ENCODE data around the gene TIE1.

DNA sequence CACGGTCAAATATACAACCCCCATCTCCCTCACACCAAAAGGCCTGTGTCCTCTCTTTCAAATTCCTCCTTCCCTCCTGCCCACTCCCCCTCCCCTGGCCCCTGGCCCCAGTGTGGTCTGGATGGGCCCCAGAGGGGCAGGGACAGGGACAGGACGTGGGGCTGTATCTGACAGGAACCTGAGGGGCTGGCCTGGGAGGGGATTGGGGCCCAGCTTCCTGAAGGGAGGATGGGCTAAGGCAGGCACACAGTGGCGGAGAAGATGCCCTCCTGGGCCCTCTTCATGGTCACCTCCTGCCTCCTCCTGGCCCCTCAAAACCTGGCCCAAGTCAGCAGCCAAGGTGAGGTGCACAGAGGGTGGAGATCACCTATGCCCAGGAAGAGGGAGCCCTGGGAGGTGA, 36.8 kb downstream of the TIE1 start, which contains the start of gene MPL:
- TF ChIP-seq, protein P1, sequence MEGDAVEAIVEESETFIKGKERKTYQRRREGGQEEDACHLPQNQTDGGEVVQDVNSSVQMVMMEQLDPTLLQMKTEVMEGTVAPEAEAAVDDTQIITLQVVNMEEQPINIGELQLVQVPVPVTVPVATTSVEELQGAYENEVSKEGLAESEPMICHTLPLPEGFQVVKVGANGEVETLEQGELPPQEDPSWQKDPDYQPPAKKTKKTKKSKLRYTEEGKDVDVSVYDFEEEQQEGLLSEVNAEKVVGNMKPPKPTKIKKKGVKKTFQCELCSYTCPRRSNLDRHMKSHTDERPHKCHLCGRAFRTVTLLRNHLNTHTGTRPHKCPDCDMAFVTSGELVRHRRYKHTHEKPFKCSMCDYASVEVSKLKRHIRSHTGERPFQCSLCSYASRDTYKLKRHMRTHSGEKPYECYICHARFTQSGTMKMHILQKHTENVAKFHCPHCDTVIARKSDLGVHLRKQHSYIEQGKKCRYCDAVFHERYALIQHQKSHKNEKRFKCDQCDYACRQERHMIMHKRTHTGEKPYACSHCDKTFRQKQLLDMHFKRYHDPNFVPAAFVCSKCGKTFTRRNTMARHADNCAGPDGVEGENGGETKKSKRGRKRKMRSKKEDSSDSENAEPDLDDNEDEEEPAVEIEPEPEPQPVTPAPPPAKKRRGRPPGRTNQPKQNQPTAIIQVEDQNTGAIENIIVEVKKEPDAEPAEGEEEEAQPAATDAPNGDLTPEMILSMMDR (IDR thresholded peaks at IDR 0.05; ENCODE audit: insufficient read depth, low read depth, low read length), result no peak
- TF ChIP-seq EZH2 (IDR thresholded peaks at IDR 0.05; ENCODE audit: insufficient read depth, low read length), result no peak

Measured in astrocyte (in vitro differentiated cells and primary cell).